Mucosa of rectum (tissue), 2 donors: ENCODE data around the gene JAKMIP1.

Experiments used
- H3K27ac ChIP-seq, 2 donors: one replicate each; pipeline ENCODE4 v1.7.0; 2013; ENCODE audit warnings: inconsistent platforms in 2 of 2, low read depth in 2 of 2, low read length in 2 of 2
- H3K27me3 ChIP-seq, 2 donors: one replicate each; pipeline ENCODE4 v1.7.0; 2013; ENCODE audit warnings: low read length in 2 of 2; ENCODE audit not compliant: control insufficient read depth in 2 of 2, insufficient read depth in 2 of 2
- H3K36me3 ChIP-seq, 2 donors: one replicate each; pipeline ENCODE4 v1.7.0; 2013; ENCODE audit warnings: low read length in 2 of 2; ENCODE audit not compliant: control insufficient read depth in 2 of 2, insufficient read depth in 2 of 2
- H3K4me1 ChIP-seq, 2 donors: one replicate each; pipeline ENCODE4 v1.7.0; 2013; ENCODE audit warnings: low read length in 2 of 2, mild to moderate bottlenecking in 1 of 2; ENCODE audit not compliant: control insufficient read depth in 2 of 2, insufficient read depth in 2 of 2
- H3K4me3 ChIP-seq, 2 donors: one replicate each; pipeline ENCODE4 v1.7.0; 2013; ENCODE audit warnings: low read length in 2 of 2
- H3K9ac ChIP-seq, 2 donors: one replicate each; pipeline ENCODE4 v1.7.0; 2013; ENCODE audit warnings: low read length in 2 of 2, low read depth in 1 of 2, mild to moderate bottlenecking in 1 of 2
- H3K9me3 ChIP-seq, 2 donors: one replicate each; pipeline ENCODE4 v1.7.0; 2013; ENCODE audit warnings: low read length in 2 of 2; ENCODE audit not compliant: control insufficient read depth in 2 of 2
- donor health status: healthy.
- donor health status: Normal muscosa, but diverticular disease.

JAKMIP1 gene

DNA sequence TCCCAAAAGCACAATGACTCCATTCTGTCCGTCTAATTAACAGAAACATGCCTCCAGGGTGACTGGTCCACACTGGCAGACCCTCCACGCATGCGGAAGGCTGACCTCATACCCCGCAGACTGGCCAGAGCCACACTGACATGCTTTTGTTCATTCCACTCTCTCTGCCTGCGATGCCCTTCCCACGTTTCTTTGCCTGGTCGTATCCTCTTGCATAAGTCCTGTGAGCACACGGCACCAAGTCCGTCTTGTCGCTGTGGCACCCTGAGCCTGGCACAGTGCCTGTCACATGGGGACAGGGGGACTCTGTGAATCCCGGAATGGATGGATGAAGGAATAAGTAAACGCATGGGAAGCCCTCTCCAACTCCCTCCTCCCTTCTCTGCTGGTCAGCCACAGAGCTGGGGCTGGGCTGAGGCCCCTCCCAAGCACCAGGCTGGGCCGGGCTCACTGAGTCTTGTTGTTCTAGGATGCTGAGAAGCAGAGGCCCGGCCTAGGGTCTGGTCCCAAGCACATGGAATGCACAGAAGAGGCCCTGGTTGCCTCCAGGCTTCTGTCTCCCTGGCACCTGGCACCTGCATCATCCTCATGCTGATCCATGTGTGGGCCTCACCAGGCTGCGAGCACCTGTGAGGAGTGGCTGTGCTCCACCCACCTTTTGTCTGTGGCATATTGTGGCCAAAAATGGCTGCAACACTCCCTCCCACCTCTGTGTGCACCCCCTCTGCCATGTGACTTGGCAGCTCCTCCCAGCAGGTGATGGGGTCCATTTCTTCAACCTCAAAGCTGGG lies 143.2 kb downstream of the JAKMIP1 start:
- Histone ChIP-seq H3K4me3 (no peak overlapping the region), H3K9ac (no peak overlapping the region), H3K36me3 (no peaks in the 10 kb centered on the region), H3K27ac (no peak overlapping the region), H3K9me3 (peaks cover 2 to 19% of the 10 kb centered on the region in 2 donors), H3K4me1 (no peaks in the 10 kb centered on the region), H3K27me3 (no peaks in the 10 kb centered on the region)

DNA sequence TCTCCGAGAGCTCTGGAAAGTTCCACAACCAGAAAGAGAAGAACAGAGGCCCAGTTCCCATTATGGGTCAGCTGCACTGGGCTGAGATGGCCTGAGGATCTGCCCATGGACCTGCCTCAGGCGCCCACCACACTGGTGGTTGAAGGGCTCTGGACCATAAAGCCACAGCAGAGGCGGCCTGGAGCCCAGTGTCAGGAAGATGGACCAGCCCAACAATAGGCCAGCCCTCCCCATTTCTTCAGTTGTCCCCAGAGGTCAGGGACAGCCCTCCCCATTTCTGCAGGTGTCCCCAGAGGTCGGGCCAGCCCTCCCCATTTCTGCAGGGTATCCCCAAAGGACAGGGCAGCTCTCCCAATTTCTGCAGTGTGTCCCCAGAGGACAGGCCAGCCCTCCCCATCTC lies 144.9 kb downstream of the JAKMIP1 start:
- Histone ChIP-seq H3K27ac (no peak overlapping the region), H3K27me3 (no peaks in the 10 kb centered on the region), H3K4me1 (no peaks in the 10 kb centered on the region), H3K9ac (no peak overlapping the region), H3K9me3 (peaks cover 2 to 19% of the 10 kb centered on the region in 2 donors), H3K36me3 (no peaks in the 10 kb centered on the region), H3K4me3 (no peak overlapping the region)

DNA sequence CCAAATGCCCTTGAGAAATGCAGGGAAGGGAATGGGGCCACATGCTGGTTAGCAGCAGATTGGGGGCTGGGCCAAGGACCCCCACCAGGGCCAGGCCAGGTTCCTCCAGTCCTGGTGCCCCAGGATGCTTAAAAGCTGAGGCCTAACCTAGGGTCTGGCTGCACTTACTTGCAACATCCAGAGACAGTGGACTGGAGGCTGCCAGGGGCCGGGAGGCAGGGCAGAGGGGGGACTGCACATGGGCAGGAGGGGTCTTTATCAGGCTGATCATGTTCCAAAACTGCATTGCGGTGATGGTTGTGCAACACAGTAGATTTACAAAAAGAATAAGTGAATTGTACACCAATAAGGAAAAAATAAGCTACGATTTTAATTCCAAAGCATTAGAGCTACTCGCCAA lies 145.3 kb downstream of the JAKMIP1 start:
- Histone ChIP-seq H3K27ac (no peak overlapping the region), H3K27me3 (no peaks in the 10 kb centered on the region)

DNA sequence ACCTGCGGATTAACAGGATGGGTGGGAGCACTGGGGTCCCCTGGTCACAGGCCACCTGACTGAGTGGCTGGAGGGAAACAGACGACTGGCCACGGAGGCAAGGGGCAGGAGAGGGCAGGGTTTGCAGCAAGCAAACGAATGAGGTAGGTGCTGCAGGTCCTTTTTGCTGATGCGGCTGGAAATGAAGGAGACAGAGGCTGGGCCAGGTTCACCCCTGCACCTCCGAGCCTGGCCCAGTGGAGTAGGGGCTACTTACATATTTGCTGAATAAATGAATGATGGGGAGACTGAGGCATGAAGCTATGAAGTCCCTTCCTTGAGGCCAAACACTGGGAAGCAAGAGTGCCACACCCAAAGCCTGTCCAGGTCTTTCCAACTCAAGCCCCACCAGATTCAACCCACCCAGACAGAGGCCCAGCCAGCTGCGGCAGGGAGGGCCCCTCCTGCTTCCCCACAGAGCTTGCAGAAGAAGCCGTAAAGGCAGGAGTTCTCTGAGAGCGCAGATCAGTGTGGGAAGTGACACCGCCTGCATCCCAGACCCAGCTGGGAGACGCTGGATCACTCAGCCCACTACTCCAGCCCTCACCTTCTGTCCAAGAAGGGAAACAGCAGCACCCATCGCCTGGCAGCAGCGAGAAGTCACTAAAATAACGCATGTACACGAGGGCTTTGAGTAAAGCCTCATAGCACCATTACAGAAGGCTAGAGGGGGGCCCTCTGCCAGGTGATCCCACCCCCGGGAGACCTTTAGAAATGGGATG lies 146.0 kb downstream of the JAKMIP1 start:
- Histone ChIP-seq H3K36me3 (no peaks in the 10 kb centered on the region), H3K27ac (no peak overlapping the region), H3K9ac (no peak overlapping the region), H3K27me3 (no peaks in the 10 kb centered on the region), H3K4me3 (no peak overlapping the region), H3K4me1 (no peaks in the 10 kb centered on the region), H3K9me3 (peaks cover 2 to 15% of the 10 kb centered on the region in 2 donors)

More for the DNA sequence above, 145.3 kb downstream of the JAKMIP1 start:
- Histone ChIP-seq H3K9ac (no peak overlapping the region), H3K9me3 (peaks cover 2 to 16% of the 10 kb centered on the region in 2 donors), H3K4me1 (no peaks in the 10 kb centered on the region), H3K36me3 (no peaks in the 10 kb centered on the region), H3K4me3 (no peak overlapping the region)

DNA sequence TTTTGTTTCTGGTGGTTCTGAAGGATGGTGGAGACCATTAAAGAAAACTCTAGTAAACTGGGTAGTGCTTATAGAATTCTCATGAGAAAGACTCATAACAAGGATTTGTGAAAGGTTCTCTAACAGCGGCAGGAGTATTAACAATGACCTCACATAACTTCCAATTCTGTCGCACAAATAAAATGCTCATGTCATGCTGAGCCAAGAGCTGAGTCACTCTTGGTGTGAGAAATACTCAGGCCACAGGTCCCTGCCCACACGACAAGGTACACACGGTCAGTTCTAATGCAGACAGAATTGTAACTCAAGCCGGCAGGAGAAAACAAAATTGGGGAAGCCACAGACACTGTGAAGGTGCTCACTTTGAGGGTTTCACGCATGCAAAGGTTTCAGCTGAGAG lies 147.7 kb downstream of the JAKMIP1 start:
- H3K9ac ChIP-seq: no peak overlapping the region
- no peaks in the 10 kb centered on the region for H3K36me3 ChIP-seq
- no peak overlapping the region for H3K4me3 ChIP-seq
- peaks cover 0 to 2% of the 10 kb centered on the region in 2 donors for H3K9me3 ChIP-seq
- H3K4me1 ChIP-seq: no peaks in the 10 kb centered on the region
- H3K27ac ChIP-seq: no peak overlapping the region
- H3K27me3 ChIP-seq: no peaks in the 10 kb centered on the region

DNA sequence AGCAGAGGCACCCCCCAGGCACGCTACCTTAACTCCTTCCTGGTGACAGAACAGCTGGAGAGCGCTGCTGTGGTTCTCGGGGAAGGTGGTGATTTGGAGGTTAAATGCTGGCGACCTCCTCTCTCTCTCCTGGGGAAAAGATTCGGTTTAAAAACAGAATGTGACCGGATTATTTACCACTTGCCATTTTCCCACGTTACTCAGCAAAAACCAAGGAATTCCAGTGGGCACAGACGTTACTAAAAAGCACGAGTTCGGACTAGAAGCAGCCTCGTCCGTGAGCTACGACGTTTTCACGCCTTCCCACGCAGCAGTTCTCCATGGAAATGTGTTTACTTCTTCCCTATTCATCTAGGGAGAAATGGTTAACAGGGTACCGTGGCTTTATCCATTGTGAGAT lies 149.8 kb downstream of the JAKMIP1 start:
- Histone ChIP-seq H3K9ac (no peak overlapping the region), H3K4me1 (no peaks in the 10 kb centered on the region), H3K36me3 (no peaks in the 10 kb centered on the region), H3K4me3 (no peak overlapping the region), H3K9me3 (no peaks in the 10 kb centered on the region), H3K27ac (no peak overlapping the region), H3K27me3 (no peaks in the 10 kb centered on the region)

DNA sequence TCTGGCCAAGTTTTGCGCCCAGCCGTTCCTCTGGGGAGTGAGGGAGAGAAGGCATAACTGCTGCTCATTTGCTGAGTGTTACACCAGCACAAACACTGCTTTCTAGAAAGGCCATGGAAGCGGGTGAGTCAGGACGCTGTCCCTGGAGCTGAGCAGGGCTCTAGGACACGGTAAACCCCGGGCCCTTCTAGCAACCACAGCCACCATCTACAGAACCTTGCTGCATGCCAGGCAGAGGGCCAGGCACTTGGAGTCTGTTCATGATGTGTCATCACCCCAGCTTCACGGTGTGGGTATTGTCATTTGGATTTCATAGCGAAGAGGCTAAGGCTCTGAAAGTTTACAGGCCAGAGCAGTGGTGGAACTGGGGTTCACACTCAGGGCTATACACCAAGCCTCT lies 150.4 kb downstream of the JAKMIP1 start:
- Histone ChIP-seq H3K4me3 (no peak overlapping the region), H3K36me3 (no peaks in the 10 kb centered on the region), H3K9me3 (no peaks in the 10 kb centered on the region), H3K9ac (no peak overlapping the region), H3K27me3 (no peaks in the 10 kb centered on the region), H3K27ac (no peak overlapping the region), H3K4me1 (no peaks in the 10 kb centered on the region)

DNA sequence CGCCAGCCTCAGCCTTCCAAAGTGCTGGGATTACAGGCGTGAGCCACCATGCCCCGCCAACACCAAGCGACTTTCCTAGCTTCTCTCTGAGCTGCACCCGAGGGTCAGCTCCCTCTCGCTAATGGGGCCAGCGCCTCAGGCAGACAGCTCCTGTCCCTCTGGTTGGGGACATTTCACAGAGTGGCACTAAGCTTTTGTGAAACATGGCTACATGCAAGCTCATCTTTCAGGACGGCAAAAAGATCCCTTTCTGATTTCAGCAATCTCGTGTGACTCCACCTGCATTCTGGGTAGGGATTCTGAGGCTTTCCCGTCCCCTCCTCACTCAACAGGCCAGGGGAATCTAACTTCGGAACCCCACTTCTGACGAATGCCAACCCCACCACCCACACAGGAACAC lies 151.1 kb downstream of the JAKMIP1 start:
- H3K36me3 ChIP-seq: no peaks in the 10 kb centered on the region
- H3K4me1 ChIP-seq: no peaks in the 10 kb centered on the region
- no peak overlapping the region for H3K9ac ChIP-seq
- H3K27ac ChIP-seq: no peak overlapping the region
- H3K4me3 ChIP-seq: no peak overlapping the region
- H3K9me3 ChIP-seq: no peaks in the 10 kb centered on the region
- H3K27me3 ChIP-seq: no peaks in the 10 kb centered on the region

DNA sequence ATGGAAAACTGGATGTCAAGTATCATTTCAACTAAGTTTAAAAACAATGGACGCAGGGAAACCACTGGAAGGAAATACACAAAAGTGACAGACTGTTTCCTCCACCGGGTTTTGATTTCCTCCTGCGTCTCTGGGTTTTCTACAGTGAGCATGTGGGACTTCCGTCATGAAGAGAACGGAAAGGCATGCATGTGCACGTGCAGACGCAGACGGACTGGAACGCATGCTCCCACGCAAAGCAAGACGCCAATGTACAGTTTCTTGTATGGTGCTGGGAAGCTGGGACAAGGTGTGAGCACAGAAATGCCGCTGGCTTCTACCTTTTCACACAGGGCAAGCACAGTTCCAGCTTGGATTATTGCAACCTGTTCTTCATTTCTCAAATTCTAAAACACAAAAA lies 151.8 kb downstream of the JAKMIP1 start:
- H3K9ac ChIP-seq: no peak overlapping the region
- H3K9me3 ChIP-seq: no peaks in the 10 kb centered on the region
- no peak overlapping the region for H3K27ac ChIP-seq
- no peaks in the 10 kb centered on the region for H3K4me1 ChIP-seq
- no peaks in the 10 kb centered on the region for H3K27me3 ChIP-seq
- H3K4me3 ChIP-seq: no peak overlapping the region
- H3K36me3 ChIP-seq: no peaks in the 10 kb centered on the region

DNA sequence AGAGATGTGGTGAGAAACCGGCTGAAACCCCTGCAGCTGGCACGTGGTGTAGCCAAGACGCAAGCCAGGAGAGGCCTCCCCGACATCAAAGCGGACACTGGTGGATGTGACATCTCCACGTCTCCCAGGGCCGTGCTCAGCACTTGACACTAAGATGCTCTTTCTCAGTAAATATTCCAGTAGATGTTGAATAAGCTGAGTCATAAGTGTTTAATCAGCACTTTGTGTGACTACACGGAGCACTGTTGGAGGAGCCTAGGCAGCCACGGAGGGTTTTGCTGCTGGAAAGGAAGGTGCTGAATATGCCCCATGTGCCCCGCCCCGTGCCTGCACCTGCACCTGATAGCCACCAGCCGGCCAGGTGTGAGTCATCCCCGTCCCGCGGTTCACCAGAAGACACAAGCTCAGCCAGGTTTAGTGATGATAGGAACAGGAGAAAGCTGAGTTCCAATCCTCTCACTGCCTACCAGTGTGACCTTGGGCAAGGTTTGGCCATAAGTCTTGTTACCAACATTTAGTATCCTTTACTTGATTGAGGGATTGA lies 153.1 kb downstream of the JAKMIP1 start:
- Histone ChIP-seq H3K4me1 (no peaks in the 10 kb centered on the region), H3K9me3 (no peaks in the 10 kb centered on the region), H3K9ac (no peak overlapping the region), H3K27me3 (no peaks in the 10 kb centered on the region), H3K4me3 (no peak overlapping the region), H3K27ac (no peak overlapping the region), H3K36me3 (no peaks in the 10 kb centered on the region)
